Measurements from ENCODE around the gene TPM1.

The TPM1 gene

DNA sequence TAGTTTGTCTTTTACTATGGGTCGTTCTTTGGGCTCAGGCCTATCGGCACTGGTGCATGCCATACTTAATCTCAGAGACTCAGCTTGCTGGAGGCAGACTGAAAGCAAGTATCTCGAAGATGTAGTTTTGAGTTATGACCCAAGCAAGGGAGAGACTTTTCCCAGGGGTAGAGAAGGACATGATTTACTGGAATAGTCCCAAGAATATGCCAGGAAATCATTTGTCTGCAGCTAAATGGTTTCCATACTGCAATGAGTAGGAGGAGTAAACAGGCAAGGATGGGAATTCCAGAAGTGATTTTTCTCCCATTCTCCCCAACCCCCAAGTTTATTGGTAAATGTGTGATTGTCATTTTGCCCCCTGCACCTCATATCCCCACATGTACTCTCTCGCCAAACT, 43.7 kb downstream of the TPM1 start:
- no peaks in the 10 kb centered on the region for H3K79me2 ChIP-seq (ENCODE audit: insufficient read depth, low read length)
- H3K36me3 ChIP-seq (ENCODE audit: low read length) = no peaks in the 10 kb centered on the region
- no peaks in the 10 kb centered on the region for H3F3A ChIP-seq (ENCODE audit: insufficient read depth)
- H3K4me3 ChIP-seq (ENCODE audit: insufficient read depth, low read length, poor library complexity, severe bottlenecking) = no peak overlapping the region
- no peaks in the 10 kb centered on the region for H4K20me1 ChIP-seq (ENCODE audit: low read depth, low read length)
- no peak overlapping the region for H2AFZ ChIP-seq (ENCODE audit: low read depth, low read length, severe bottlenecking)
- TF ChIP-seq EZH2phosphoT487 (conservative IDR thresholded peaks at IDR 0.05; ENCODE audit: low read length) = no peak
- TF ChIP-seq, protein P1, sequence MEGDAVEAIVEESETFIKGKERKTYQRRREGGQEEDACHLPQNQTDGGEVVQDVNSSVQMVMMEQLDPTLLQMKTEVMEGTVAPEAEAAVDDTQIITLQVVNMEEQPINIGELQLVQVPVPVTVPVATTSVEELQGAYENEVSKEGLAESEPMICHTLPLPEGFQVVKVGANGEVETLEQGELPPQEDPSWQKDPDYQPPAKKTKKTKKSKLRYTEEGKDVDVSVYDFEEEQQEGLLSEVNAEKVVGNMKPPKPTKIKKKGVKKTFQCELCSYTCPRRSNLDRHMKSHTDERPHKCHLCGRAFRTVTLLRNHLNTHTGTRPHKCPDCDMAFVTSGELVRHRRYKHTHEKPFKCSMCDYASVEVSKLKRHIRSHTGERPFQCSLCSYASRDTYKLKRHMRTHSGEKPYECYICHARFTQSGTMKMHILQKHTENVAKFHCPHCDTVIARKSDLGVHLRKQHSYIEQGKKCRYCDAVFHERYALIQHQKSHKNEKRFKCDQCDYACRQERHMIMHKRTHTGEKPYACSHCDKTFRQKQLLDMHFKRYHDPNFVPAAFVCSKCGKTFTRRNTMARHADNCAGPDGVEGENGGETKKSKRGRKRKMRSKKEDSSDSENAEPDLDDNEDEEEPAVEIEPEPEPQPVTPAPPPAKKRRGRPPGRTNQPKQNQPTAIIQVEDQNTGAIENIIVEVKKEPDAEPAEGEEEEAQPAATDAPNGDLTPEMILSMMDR (IDR thresholded peaks at IDR 0.05; ENCODE audit: insufficient read depth, low read length, poor library complexity, severe bottlenecking) = no peak
- no peak overlapping the region for H3K9ac ChIP-seq (ENCODE audit: low read length)
- no peaks in the 10 kb centered on the region for H3K9me2 ChIP-seq (replicated peaks; ENCODE audit: insufficient read depth, low read length)
- H3K9me3 ChIP-seq (ENCODE audit: insufficient read depth, low read length) = no peaks in the 10 kb centered on the region
- H3K27ac ChIP-seq (ENCODE audit: low read depth, low read length) = no peak overlapping the region
- no peak overlapping the region for H3K4me2 ChIP-seq (ENCODE audit: low read depth, low read length, poor library complexity, severe bottlenecking)
- H3K27me3 ChIP-seq (ENCODE audit: low read length) = no peaks in the 10 kb centered on the region

DNA sequence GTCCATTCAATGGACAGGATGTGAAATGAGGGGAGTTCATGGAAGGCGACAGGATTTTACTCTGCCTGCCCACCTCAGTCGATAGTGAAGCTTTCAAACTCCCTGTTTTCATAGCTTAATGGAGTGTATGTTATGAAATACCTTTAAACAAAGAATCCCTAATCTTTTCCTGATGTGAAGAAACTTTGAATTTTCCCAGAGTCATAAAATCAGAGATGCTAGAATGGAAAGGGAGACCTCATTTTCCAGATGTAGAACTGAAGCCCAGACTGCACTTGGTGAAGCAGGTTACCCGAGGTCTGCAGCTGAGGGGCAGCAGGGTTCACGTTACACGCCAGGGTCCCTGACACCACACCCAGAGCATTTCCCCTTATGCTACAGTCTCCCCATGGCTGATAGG, 44.4 kb downstream of the TPM1 start:
- Histone ChIP-seq H3K4me3 (ENCODE audit: insufficient read depth, low read length, poor library complexity, severe bottlenecking) (no peak overlapping the region), H2AFZ (ENCODE audit: low read depth, low read length, severe bottlenecking) (no peak overlapping the region), H3K9me3 (ENCODE audit: insufficient read depth, low read length) (no peaks in the 10 kb centered on the region), H3K4me2 (ENCODE audit: low read depth, low read length, poor library complexity, severe bottlenecking) (no peak overlapping the region), H3K27ac (ENCODE audit: low read depth, low read length) (no peak overlapping the region), H3K27me3 (ENCODE audit: low read length) (no peaks in the 10 kb centered on the region), H3K9ac (ENCODE audit: low read length) (no peak overlapping the region), H4K20me1 (ENCODE audit: low read depth, low read length) (no peaks in the 10 kb centered on the region), H3K79me2 (ENCODE audit: insufficient read depth, low read length) (no peaks in the 10 kb centered on the region), H3F3A (ENCODE audit: insufficient read depth) (no peaks in the 10 kb centered on the region), H3K36me3 (ENCODE audit: low read length) (no peaks in the 10 kb centered on the region), H3K9me2 (replicated peaks; ENCODE audit: insufficient read depth, low read length) (no peaks in the 10 kb centered on the region)
- TF ChIP-seq, protein P1 (IDR thresholded peaks at IDR 0.05; ENCODE audit: insufficient read depth, low read length, poor library complexity, severe bottlenecking) = no peak
- no peak for TF ChIP-seq EZH2phosphoT487 (conservative IDR thresholded peaks at IDR 0.05; ENCODE audit: low read length)

DNA sequence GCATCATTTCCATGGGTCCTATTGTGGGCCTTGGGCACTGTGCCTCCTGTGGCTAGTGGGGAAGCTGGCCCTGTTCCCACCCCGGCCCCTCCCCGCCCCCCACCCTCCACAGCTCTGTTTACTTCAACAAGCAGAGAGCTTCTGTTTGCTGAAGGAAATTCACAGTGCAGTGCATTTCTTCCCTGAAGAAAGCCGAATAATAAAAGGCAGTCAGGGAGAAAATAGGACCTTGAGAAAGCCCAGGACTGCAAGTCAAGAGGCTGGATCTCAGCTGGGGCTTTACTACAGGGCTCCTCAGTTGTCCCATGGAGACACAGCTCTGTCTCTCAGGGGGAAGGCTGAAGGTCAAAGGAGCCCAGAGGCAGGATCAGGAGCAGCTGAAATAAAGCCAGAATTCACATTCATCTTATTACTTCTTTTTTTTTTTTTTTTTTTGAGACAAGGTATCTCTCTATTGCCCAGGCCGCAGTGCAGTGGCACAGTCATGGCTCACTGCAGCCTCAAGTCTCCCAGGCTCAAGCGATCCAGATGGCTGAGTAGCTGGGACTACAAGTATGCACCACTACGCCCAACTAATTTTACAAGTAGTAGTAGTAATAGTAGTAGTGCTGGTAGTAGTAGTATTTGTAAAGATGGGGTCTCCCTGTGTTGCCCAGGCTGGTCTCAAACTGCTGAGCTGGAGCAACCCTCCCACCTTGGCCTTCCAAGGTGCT, 46.1 kb downstream of the TPM1 start:
- TF ChIP-seq, protein P1 (IDR thresholded peaks at IDR 0.05; ENCODE audit: insufficient read depth, low read length, poor library complexity, severe bottlenecking) = no peak
- TF ChIP-seq EZH2phosphoT487 (conservative IDR thresholded peaks at IDR 0.05; ENCODE audit: low read length) = no peak
- H3K9ac ChIP-seq (ENCODE audit: low read length) = no peak overlapping the region

More for the DNA sequence above, 46.1 kb downstream of the TPM1 start:
- no peaks in the 10 kb centered on the region for H3K36me3 ChIP-seq (ENCODE audit: low read length)
- H3K9me2 ChIP-seq (replicated peaks; ENCODE audit: insufficient read depth, low read length) = no peaks in the 10 kb centered on the region
- H3K9me3 ChIP-seq (ENCODE audit: insufficient read depth, low read length) = no peaks in the 10 kb centered on the region
- H3K27me3 ChIP-seq (ENCODE audit: low read length) = no peaks in the 10 kb centered on the region
- no peaks in the 10 kb centered on the region for H3F3A ChIP-seq (ENCODE audit: insufficient read depth)
- H3K79me2 ChIP-seq (ENCODE audit: insufficient read depth, low read length) = no peaks in the 10 kb centered on the region
- no peak overlapping the region for H3K4me3 ChIP-seq (ENCODE audit: insufficient read depth, low read length, poor library complexity, severe bottlenecking)
- H2AFZ ChIP-seq (ENCODE audit: low read depth, low read length, severe bottlenecking) = no peak overlapping the region
- H4K20me1 ChIP-seq (ENCODE audit: low read depth, low read length) = no peaks in the 10 kb centered on the region
- H3K4me2 ChIP-seq (ENCODE audit: low read depth, low read length, poor library complexity, severe bottlenecking) = no peak overlapping the region
- H3K27ac ChIP-seq (ENCODE audit: low read depth, low read length) = no peak overlapping the region

Measured in SU-DHL-6 (cell line).